Activated naive CD8-positive, alpha-beta T cell treated with anti-CD3 and anti-CD28 coated beads, Interleukin-2, amount 50 U/mL, for 24 hours (primary cell): Measurements from ENCODE around the gene OLFML1.

Source experiments
- ATAC-seq: fragments of 150-1000 bp; cut with Tn5 transposase; one replicate; pipeline ENCODE4 v1.10.0; 2021
- DNase-seq: peaks from one replicate; pipeline ENCODE4 v3.0.0; 2021
- H3K27ac Mint-ChIP-seq: one replicate; pipeline ENCODE4 v1.8.0; 2021; ENCODE audit warnings: mild to moderate bottlenecking, mixed read lengths
- H3K27me3 Mint-ChIP-seq: one replicate; pipeline ENCODE4 v1.8.0; 2021; ENCODE audit warnings: mixed read lengths
- H3K36me3 Mint-ChIP-seq: one replicate; pipeline ENCODE4 v1.8.0; 2021; ENCODE audit warnings: low read depth, mixed read lengths
- H3K4me1 Mint-ChIP-seq: one replicate; pipeline ENCODE4 v1.8.0; 2021; ENCODE audit warnings: mixed read lengths
- H3K4me3 Mint-ChIP-seq: one replicate; pipeline ENCODE4 v1.8.0; 2021; ENCODE audit warnings: mild to moderate bottlenecking, moderate library complexity, mixed read lengths
- H3K9me3 Mint-ChIP-seq: one replicate; pipeline ENCODE4 v1.8.0; 2021; ENCODE audit warnings: mixed read lengths

The OLFML1 gene

DNA sequence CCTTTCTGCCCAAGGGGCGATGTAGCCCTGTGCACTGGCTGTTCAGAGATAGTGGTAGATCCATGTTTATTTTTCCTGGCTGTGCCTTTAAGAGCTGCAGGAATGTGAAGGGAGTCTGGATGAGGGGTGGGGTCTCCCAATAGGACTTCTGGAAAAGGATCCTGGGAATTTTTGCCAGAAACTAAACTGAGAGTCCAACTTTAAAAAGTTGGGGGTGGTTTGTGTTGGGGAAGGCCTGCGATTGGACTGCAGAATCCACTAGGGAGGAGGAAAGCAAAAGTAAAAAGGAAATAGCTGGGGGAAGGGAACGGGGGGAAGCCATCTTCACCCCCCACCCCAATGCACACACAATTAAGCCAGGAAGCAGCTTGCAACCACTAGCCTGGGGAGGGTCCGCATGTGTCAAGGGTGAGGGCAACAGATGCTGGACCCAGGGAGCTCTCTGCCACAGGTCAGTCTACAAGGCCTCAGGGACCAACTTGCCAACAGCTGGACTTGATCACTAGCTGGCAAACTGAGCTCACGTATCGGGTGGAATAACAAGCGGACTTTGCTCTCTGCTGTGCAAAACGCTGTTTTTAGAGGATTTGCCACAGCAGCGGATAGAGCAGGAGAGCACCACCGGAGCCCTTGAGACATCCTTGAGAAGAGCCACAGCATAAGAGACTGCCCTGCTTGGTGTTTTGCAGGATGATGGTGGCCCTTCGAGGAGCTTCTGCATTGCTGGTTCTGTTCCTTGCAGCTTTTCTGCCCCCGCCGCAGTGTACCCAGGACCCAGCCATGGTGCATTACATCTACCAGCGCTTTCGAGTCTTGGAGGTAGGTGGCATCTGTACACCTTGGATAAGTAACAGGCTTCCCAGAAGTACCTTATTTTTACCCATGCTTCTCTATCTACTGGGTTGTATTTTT, at the start of gene OLFML1:
Gene OLFML1 (plus strand): TSS at position 321 of the 912 bp plus-strand sequence. CDS start 370 bp downstream, at position 691.
- no peak within 1 kb of the TSS for H3K27ac Mint-ChIP-seq
- no peak for ATAC-seq

DNA sequence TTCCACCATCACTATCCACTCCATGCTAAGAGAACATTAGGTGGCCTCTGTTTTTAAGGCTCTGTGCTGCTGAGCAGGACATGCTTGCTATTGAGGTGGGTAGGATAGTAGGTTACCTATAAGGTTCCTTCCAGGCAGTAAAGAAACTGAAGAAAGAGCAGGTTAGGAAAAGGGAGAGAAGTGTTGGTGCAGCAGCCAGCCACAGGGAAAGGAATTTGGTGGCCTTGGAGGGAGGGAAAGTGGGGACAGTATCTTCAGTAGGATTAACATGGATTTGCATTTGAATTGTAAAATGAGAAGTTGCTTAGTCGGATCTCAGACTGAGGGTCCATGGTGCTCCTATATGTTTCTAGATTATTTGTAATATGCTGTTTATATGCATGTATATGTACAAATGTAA, 49.2 kb upstream of the OLFML1 start:
- Mint-ChIP-seq H3K9me3 (no peaks in the 10 kb centered on the region), H3K36me3 (no peaks in the 10 kb centered on the region), H3K4me1 (peaks cover 13% of the 10 kb centered on the region), H3K27ac (peak overlapping the region; percentile 81), H3K27me3 (no peaks in the 10 kb centered on the region), H3K4me3 (no peak overlapping the region)
- DNase-seq (no peak), ATAC-seq (no peak)

More for the DNA sequence above, at the start of gene OLFML1:
- H3K27me3 Mint-ChIP-seq, result no peaks in the 10 kb centered on the region
- H3K4me1 Mint-ChIP-seq, result no peaks in the 10 kb centered on the region
- no peaks in the 10 kb centered on the region for H3K36me3 Mint-ChIP-seq
- no peak for DNase-seq
- H3K9me3 Mint-ChIP-seq, result no peaks in the 10 kb centered on the region
- no peak within 1 kb of the TSS for H3K4me3 Mint-ChIP-seq

DNA sequence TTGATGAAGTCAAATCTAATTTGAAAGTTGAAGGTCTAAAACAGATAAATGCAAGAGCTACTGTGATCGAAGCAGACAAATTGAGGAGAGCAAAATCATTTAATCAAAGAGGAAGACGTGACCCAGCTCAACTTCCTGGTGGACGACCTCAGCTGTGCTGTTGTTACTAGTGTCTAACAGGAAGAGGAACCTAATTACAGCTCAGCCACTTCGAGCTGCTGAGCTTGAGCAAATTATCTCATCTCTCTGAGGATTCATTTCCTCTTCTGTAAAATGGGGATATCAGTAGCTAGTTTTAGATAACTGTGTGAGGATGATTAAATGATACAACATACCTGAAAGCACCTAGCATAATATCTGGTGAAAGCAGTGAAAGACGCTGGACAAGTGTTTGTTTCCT, 48.6 kb upstream of the OLFML1 start:
- H3K36me3 Mint-ChIP-seq, result no peaks in the 10 kb centered on the region

DNA sequence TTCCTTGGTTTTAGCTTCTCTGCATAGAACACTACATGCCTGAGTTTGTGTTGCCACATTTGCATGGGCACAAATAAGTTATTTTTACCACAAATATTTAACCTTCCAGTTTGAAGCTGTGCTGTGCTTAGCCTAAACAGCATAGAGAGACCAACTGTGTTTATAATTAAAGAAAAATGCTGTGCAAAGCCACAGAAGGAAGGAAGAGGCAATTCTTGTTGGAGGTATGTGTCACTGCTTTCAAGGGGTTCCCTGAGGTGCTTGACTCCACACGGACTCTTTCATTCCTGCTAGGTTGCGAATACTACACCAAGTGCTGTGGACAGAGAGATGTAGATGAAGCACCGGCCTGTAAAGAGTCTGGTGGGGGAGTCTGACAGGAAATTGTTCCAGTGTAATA, 47.6 kb upstream of the OLFML1 start:
- no peak overlapping the region for H3K4me3 Mint-ChIP-seq
- peaks cover 13% of the 10 kb centered on the region for H3K4me1 Mint-ChIP-seq
- no peak for DNase-seq
- no peak for ATAC-seq
- no peaks in the 10 kb centered on the region for H3K36me3 Mint-ChIP-seq
- no peaks in the 10 kb centered on the region for H3K27me3 Mint-ChIP-seq
- H3K9me3 Mint-ChIP-seq, result no peaks in the 10 kb centered on the region
- H3K27ac Mint-ChIP-seq, result no peak overlapping the region

More for the DNA sequence above, 48.6 kb upstream of the OLFML1 start:
- Mint-ChIP-seq H3K4me1 (peaks cover 13% of the 10 kb centered on the region), H3K4me3 (peak overlapping the region; percentile 15), H3K27ac (peak overlapping the region; percentile 81), H3K27me3 (no peaks in the 10 kb centered on the region), H3K9me3 (no peaks in the 10 kb centered on the region)
- peak; percentile 63 for ATAC-seq
- DNase-seq, result peak; percentile 8

DNA sequence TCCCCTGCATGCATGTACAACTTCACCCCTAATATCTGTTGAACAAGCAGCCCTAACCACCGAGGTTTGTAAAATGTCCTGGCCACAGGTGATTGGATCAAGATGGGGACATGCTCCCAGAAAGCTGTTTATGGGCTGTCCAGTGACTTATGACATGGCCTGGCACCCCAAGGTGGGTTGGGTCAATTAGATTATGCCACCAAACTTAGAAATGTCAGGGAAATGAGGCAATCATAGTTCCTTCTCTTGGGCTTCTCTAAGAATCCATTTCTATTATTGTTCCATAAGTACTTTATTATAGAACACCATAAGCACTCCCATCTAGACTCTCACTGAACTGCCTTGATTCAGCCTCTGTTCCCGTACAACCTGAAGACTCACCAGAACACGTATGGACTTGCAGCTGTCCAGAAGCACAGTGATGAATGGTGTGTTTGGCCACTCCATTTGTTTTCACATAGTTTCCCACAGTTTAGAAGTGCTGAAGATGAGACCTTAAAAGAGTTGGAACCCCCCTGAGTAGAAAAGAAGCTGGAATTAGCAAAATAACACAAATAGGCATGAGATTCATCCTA, 45.5 kb upstream of the OLFML1 start:
- DNase-seq (no peak), ATAC-seq (no peak)
- Mint-ChIP-seq H3K4me3 (no peak overlapping the region), H3K27ac (no peak overlapping the region), H3K27me3 (no peaks in the 10 kb centered on the region), H3K4me1 (peaks cover 13% of the 10 kb centered on the region), H3K9me3 (no peaks in the 10 kb centered on the region), H3K36me3 (no peaks in the 10 kb centered on the region)

DNA sequence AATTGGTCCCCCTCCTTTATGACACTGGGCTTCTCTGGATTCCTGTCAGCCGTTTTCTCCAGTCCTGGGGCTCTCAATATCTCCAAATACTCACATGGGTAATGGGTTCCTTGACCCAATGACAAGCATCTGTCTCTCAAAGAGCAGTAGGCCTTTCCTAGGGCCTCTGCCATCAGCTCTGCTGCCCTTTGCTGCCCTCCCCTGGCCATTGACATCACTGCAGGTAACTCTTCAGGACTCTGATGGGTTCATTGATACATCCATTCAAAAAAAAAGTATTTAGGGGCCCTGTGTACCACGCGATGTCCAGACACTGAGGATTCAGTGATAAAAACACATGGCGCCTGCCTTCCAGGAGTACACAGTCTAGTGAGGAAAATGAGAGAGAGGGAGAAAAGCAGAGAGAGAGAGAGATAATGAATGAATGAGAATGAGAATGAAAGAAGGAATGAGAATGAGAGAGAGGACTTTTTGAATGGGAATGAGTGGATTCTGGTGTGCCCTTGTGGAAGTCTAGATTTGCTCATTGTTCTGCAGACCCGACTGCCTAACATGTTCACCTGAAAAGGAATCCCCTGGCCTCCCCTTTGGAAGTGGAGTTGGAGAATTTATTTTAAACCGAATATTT, 42.6 kb upstream of the OLFML1 start:
- Mint-ChIP-seq H3K27me3 (no peaks in the 10 kb centered on the region), H3K27ac (no peak overlapping the region), H3K36me3 (no peaks in the 10 kb centered on the region), H3K9me3 (no peaks in the 10 kb centered on the region), H3K4me1 (no peaks in the 10 kb centered on the region), H3K4me3 (no peak overlapping the region)
- peak; percentile 75 for ATAC-seq
- DNase-seq, result peak; percentile 77

GRCh38 chr11:7444091-7444981, 41.0 kb upstream of the OLFML1 start:
- H3K27me3 Mint-ChIP-seq, result no peaks in the 10 kb centered on the region
- H3K27ac Mint-ChIP-seq, result no peak overlapping the region
- no peaks in the 10 kb centered on the region for H3K4me1 Mint-ChIP-seq
- H3K4me3 Mint-ChIP-seq, result no peak overlapping the region
- DNase-seq (no peak), ATAC-seq (no peak)
- no peaks in the 10 kb centered on the region for H3K9me3 Mint-ChIP-seq
- H3K36me3 Mint-ChIP-seq, result no peaks in the 10 kb centered on the region

- H3K27me3 Mint-ChIP-seq, result no peaks in the 10 kb centered on the region
- no peaks in the 10 kb centered on the region for H3K9me3 Mint-ChIP-seq
- no peaks in the 10 kb centered on the region for H3K36me3 Mint-ChIP-seq
- ATAC-seq, result no peak
- no peaks in the 10 kb centered on the region for H3K4me1 Mint-ChIP-seq
- no peak overlapping the region for H3K4me3 Mint-ChIP-seq
- no peak overlapping the region for H3K27ac Mint-ChIP-seq
- no peak for DNase-seq
Observed at GRCh38 chr11:7445564-7445963, 39.7 kb upstream of the OLFML1 start.

- DNase-seq (no peak), ATAC-seq (no peak)
- no peak overlapping the region for H3K4me3 Mint-ChIP-seq
- H3K27ac Mint-ChIP-seq, result no peak overlapping the region
- H3K4me1 Mint-ChIP-seq, result no peaks in the 10 kb centered on the region
- H3K36me3 Mint-ChIP-seq, result no peaks in the 10 kb centered on the region
- no peaks in the 10 kb centered on the region for H3K27me3 Mint-ChIP-seq
- H3K9me3 Mint-ChIP-seq, result no peaks in the 10 kb centered on the region
Observed at GRCh38 chr11:7448201-7448600, 37.1 kb upstream of the OLFML1 start.

DNA sequence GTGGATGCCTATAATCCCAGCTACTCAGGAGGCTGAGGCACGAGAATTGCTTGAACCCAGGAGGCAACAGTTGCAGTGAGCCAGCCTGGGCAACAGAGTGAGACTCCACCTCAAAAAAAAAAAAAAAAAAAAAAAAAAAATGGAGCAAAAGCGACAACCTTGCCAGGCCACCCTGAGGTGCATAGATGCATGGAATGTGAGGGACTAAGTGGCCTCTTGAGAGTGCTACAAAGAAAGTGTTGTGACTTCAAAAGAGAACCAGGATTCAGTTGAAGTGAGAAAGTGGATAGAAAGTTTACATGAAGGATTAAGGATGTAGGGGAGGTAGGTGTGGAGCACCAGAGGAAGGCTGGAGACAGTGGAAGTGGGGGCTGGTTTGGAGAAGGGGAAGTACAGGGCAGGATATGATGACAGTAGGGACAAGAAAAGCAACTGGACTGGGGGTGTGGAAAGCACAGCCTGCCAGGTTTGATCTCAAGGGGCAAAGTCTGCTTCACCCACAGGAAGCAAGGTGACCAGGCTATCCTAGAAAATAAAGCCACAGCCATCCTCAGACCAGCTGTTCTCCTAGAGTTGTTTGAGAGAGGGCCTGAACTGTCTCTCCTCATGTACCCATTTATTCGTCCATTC, 36.0 kb upstream of the OLFML1 start:
- no peaks in the 10 kb centered on the region for H3K36me3 Mint-ChIP-seq
- no peak overlapping the region for H3K4me3 Mint-ChIP-seq
- no peaks in the 10 kb centered on the region for H3K27me3 Mint-ChIP-seq
- no peaks in the 10 kb centered on the region for H3K4me1 Mint-ChIP-seq
- no peak overlapping the region for H3K27ac Mint-ChIP-seq
- DNase-seq (no peak), ATAC-seq (no peak)
- no peaks in the 10 kb centered on the region for H3K9me3 Mint-ChIP-seq

GRCh38 chr11:7449841-7450214, 35.5 kb upstream of the OLFML1 start:
- no peaks in the 10 kb centered on the region for H3K9me3 Mint-ChIP-seq
- no peak overlapping the region for H3K27ac Mint-ChIP-seq
- no peak for ATAC-seq
- H3K4me3 Mint-ChIP-seq, result no peak overlapping the region
- DNase-seq, result no peak
- no peaks in the 10 kb centered on the region for H3K36me3 Mint-ChIP-seq
- no peaks in the 10 kb centered on the region for H3K27me3 Mint-ChIP-seq
- no peaks in the 10 kb centered on the region for H3K4me1 Mint-ChIP-seq

GRCh38 chr11:7450836-7451235, 34.5 kb upstream of the OLFML1 start:
- no peaks in the 10 kb centered on the region for H3K27me3 Mint-ChIP-seq
- H3K4me1 Mint-ChIP-seq, result no peaks in the 10 kb centered on the region
- H3K27ac Mint-ChIP-seq, result no peak overlapping the region

DNA sequence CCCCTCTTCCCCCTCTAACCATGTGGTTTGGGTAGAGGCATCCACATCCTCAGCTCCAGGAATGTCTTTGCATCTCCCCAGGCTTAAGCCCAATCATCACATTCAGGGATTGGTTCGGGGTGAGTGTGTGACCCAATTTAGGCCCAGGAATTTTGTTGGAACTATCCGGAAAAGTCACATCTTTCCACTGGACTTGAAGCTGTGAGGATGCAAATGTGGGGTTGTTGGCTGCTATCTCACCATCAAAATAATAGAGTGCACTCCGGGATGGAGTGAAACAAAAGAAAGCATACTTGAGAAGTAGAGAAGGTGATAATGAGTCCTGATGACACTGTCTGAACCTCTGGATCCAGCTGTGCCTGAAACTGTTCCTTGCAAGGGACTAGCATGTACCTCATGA, 33.8 kb upstream of the OLFML1 start:
- Mint-ChIP-seq H3K27ac (no peak overlapping the region), H3K36me3 (no peaks in the 10 kb centered on the region), H3K27me3 (no peaks in the 10 kb centered on the region), H3K4me1 (no peaks in the 10 kb centered on the region), H3K4me3 (no peak overlapping the region), H3K9me3 (no peaks in the 10 kb centered on the region)
- ATAC-seq (no peak), DNase-seq (no peak)

More at GRCh38 chr11:7450836-7451235, 34.5 kb upstream of the OLFML1 start:
- H3K36me3 Mint-ChIP-seq, result no peaks in the 10 kb centered on the region
- no peaks in the 10 kb centered on the region for H3K9me3 Mint-ChIP-seq
- no peak overlapping the region for H3K4me3 Mint-ChIP-seq
- no peak for DNase-seq
- no peak for ATAC-seq

- Mint-ChIP-seq H3K27ac (no peak overlapping the region), H3K36me3 (no peaks in the 10 kb centered on the region), H3K9me3 (no peaks in the 10 kb centered on the region), H3K27me3 (no peaks in the 10 kb centered on the region), H3K4me3 (no peak overlapping the region), H3K4me1 (no peaks in the 10 kb centered on the region)
- ATAC-seq (no peak), DNase-seq (no peak)
Observed at GRCh38 chr11:7451952-7452494, 33.3 kb upstream of the OLFML1 start.
